ENCODE measurements around the gene TMEM258.

DNA sequence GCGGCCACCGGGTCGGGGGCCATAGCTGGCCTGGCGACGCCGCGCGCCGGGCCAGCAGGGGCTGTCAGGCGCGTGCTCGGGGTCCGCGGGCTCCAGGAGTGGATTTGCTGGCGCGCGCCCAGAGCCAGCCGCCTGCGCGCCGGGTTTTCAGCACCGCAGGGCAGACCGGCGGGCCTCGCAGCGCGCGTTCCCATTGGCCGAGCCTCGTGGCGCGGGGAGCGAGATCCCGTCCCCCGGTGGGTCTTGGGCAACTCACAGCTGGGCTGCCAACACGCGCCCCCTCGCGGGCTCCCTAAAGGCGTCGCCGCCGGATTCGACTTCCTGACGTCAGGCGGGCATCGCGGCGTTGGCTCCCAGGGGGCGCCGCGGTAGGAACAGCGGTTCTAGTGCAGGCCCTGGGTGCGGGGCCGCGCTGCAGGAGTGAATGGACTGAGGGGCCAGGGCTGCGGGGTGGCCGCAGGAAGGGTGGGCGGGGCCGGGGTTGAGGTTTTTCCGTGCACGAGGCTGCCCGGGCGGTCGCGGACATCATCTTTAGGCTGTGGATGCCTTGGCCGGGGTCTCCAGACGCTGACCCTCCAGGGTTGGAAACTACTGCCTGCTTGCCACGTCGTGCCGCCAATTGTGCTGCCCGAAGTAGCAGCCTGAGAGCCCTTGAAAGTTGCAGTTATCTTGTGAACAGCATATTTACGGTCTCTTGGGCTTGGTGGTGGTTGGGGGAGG lies 24.5 kb upstream of the TMEM258 start, which contains the start of gene FADS1:
- TF ChIP-seq POLR2A (IDR thresholded peaks at IDR 0.05) = peak; percentile 72
- TF ChIP-seq, protein P1, sequence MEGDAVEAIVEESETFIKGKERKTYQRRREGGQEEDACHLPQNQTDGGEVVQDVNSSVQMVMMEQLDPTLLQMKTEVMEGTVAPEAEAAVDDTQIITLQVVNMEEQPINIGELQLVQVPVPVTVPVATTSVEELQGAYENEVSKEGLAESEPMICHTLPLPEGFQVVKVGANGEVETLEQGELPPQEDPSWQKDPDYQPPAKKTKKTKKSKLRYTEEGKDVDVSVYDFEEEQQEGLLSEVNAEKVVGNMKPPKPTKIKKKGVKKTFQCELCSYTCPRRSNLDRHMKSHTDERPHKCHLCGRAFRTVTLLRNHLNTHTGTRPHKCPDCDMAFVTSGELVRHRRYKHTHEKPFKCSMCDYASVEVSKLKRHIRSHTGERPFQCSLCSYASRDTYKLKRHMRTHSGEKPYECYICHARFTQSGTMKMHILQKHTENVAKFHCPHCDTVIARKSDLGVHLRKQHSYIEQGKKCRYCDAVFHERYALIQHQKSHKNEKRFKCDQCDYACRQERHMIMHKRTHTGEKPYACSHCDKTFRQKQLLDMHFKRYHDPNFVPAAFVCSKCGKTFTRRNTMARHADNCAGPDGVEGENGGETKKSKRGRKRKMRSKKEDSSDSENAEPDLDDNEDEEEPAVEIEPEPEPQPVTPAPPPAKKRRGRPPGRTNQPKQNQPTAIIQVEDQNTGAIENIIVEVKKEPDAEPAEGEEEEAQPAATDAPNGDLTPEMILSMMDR (IDR thresholded peaks at IDR 0.05) = peak; percentile 40 to 51 (median 50)
